Activated naive CD8-positive, alpha-beta T cell treated with anti-CD3 and anti-CD28 coated beads, Interleukin-2, amount 10 ng/mL, durations not matched to agents 7 days and 5 days (primary cell): ENCODE results near the gene NRSN1. TPM values are rescaled to one million over a fixed set of nuclear protein-coding genes. Genes with fewer than 3 reads are reported as not detected.
"Not testable (repeated sequence)": the region's sequence is repeated elsewhere in the genome, so short reads cannot be mapped to it uniquely, and the experiment has no call there.

Experiments used
- ATAC-seq: fragments of 150-1000 bp; cut with Tn5 transposase; one replicate; pipeline ENCODE4 v1.10.0; 2021; ENCODE audit warnings: low read depth, moderate library complexity
- POLR2A ChIA-PET: fragments of 350-600 bp; sonication (Branson Sonifier 250); formaldehyde crosslinking; loops from one replicate; lab custom pipeline; 2021; ENCODE audit warnings: antibody characterized with exemption; lab: Charles Lee
- DNase-seq: peaks from one replicate; pipeline ENCODE4 v3.0.0; 2021
- H3K27ac Mint-ChIP-seq: one replicate; pipeline ENCODE4 v1.8.0; 2022; ENCODE audit warnings: mild to moderate bottlenecking, mixed read lengths
- H3K27me3 Mint-ChIP-seq: one replicate; pipeline ENCODE4 v1.8.0; 2022; ENCODE audit warnings: mild to moderate bottlenecking, moderate library complexity, mixed read lengths
- H3K36me3 Mint-ChIP-seq: one replicate; pipeline ENCODE4 v1.8.0; 2021; ENCODE audit warnings: mild to moderate bottlenecking, mixed read lengths
- H3K4me1 Mint-ChIP-seq: one replicate; pipeline ENCODE4 v1.8.0; 2021; ENCODE audit warnings: mixed read lengths
- H3K4me3 Mint-ChIP-seq: one replicate; pipeline ENCODE4 v1.8.0; 2022; ENCODE audit warnings: mild to moderate bottlenecking, moderate library complexity, mixed read lengths
- H3K9me3 Mint-ChIP-seq: one replicate; pipeline ENCODE4 v1.8.0; 2021; ENCODE audit warnings: mixed read lengths
- total RNA-seq, 2 experiments: library from RNA; stranded (reverse); gene quantifications; one replicate each; pipeline ENCODE4 v1.2.3, GENCODE V29; 2021

NRSN1 gene
- total RNA-seq, 2 experiments from 2014 or later: not detected

- POLR2A ChIA-PET: no interaction called here
- Mint-ChIP-seq H3K9me3 (no peaks in the 10 kb centered on the region), H3K27me3 (no peaks in the 10 kb centered on the region), H3K36me3 (no peaks in the 10 kb centered on the region), H3K4me3 (no peak overlapping the region), H3K4me1 (no peaks in the 10 kb centered on the region), H3K27ac (no peak overlapping the region)
- ATAC-seq (no peak), DNase-seq (no peak)
Observed at GRCh38 chr6:24110417-24110816, 15.6 kb upstream of the NRSN1 start.

GRCh38 chr6:24113891-24114290 lies 12.1 kb upstream of the NRSN1 start:
- Mint-ChIP-seq H3K27ac (no peak overlapping the region), H3K4me3 (no peak overlapping the region), H3K27me3 (no peaks in the 10 kb centered on the region), H3K9me3 (no peaks in the 10 kb centered on the region), H3K4me1 (no peaks in the 10 kb centered on the region), H3K36me3 (no peaks in the 10 kb centered on the region)
- no peak for DNase-seq
- ATAC-seq: no peak
- POLR2A ChIA-PET: no interaction called here

GRCh38 chr6:24117021-24117420 lies 9.0 kb upstream of the NRSN1 start:
- H3K4me3 Mint-ChIP-seq: no peak overlapping the region
- H3K27me3 Mint-ChIP-seq: no peaks in the 10 kb centered on the region
- H3K4me1 Mint-ChIP-seq: no peaks in the 10 kb centered on the region
- POLR2A ChIA-PET: no interaction called here
- ATAC-seq: no peak
- no peak overlapping the region for H3K27ac Mint-ChIP-seq
- DNase-seq: no peak
- H3K36me3 Mint-ChIP-seq: no peaks in the 10 kb centered on the region
- H3K9me3 Mint-ChIP-seq: no peaks in the 10 kb centered on the region

GRCh38 chr6:24122139-24122538 lies 3.9 kb upstream of the NRSN1 start:
- H3K9me3 Mint-ChIP-seq: no peaks in the 10 kb centered on the region
- H3K4me3 Mint-ChIP-seq: no peak overlapping the region
- no peak for DNase-seq
- H3K27ac Mint-ChIP-seq: no peak overlapping the region
- H3K36me3 Mint-ChIP-seq: no peaks in the 10 kb centered on the region
- ATAC-seq: no peak
- H3K4me1 Mint-ChIP-seq: peaks cover 2% of the 10 kb centered on the region
- H3K27me3 Mint-ChIP-seq: peaks cover 10% of the 10 kb centered on the region
- POLR2A ChIA-PET: no interaction called here

- Mint-ChIP-seq H3K36me3 (no peaks in the 10 kb centered on the region), H3K9me3 (no peaks in the 10 kb centered on the region), H3K27me3 (peaks cover 12% of the 10 kb centered on the region), H3K4me3 (no peak overlapping the region), H3K4me1 (peaks cover 2% of the 10 kb centered on the region), H3K27ac (no peak overlapping the region)
- ATAC-seq (no peak), DNase-seq (no peak)
- POLR2A ChIA-PET: no interaction called here
Observed at GRCh38 chr6:24126586-24127192, 674 bp downstream of the NRSN1 start.

- no peak for ATAC-seq
- Mint-ChIP-seq H3K36me3 (no peaks in the 10 kb centered on the region), H3K27me3 (peaks cover 12% of the 10 kb centered on the region), H3K9me3 (no peaks in the 10 kb centered on the region), H3K4me1 (peaks cover 2% of the 10 kb centered on the region), H3K27ac (no peak overlapping the region), H3K4me3 (no peak overlapping the region)
- DNase-seq: no peak
- POLR2A ChIA-PET: no interaction called here
Observed at GRCh38 chr6:24127316-24127715, 1.3 kb downstream of the NRSN1 start.

- Mint-ChIP-seq H3K4me3 (no peak overlapping the region), H3K36me3 (no peaks in the 10 kb centered on the region), H3K27ac (no peak overlapping the region), H3K4me1 (no peaks in the 10 kb centered on the region), H3K9me3 (no peaks in the 10 kb centered on the region), H3K27me3 (peaks cover 5% of the 10 kb centered on the region)
- POLR2A ChIA-PET: no interaction called here
- DNase-seq (no peak), ATAC-seq (no peak)
Observed at GRCh38 chr6:24131751-24132150, 5.7 kb downstream of the NRSN1 start.

- no peak for ATAC-seq
- H3K9me3 Mint-ChIP-seq: no peaks in the 10 kb centered on the region
- no peak for DNase-seq
- POLR2A ChIA-PET: no interaction called here
- no peak overlapping the region for H3K4me3 Mint-ChIP-seq
- H3K27me3 Mint-ChIP-seq: no peaks in the 10 kb centered on the region
- H3K36me3 Mint-ChIP-seq: no peaks in the 10 kb centered on the region
- H3K27ac Mint-ChIP-seq: no peak overlapping the region
- H3K4me1 Mint-ChIP-seq: no peaks in the 10 kb centered on the region
Observed at GRCh38 chr6:24139080-24139479, 13.1 kb downstream of the NRSN1 start.

- POLR2A ChIA-PET: no interaction called here
- Mint-ChIP-seq H3K36me3 (no peaks in the 10 kb centered on the region), H3K9me3 (no peaks in the 10 kb centered on the region), H3K4me3 (no peak overlapping the region), H3K27me3 (no peaks in the 10 kb centered on the region), H3K4me1 (no peaks in the 10 kb centered on the region), H3K27ac (no peak overlapping the region)
- ATAC-seq (no peak), DNase-seq (no peak)
Observed at GRCh38 chr6:24139639-24140038, 13.6 kb downstream of the NRSN1 start.

- ATAC-seq (no peak), DNase-seq (no peak)
- POLR2A ChIA-PET: no interaction called here
- H3K27ac Mint-ChIP-seq: no peak overlapping the region
- no peaks in the 10 kb centered on the region for H3K9me3 Mint-ChIP-seq
- no peaks in the 10 kb centered on the region for H3K4me1 Mint-ChIP-seq
- no peak overlapping the region for H3K4me3 Mint-ChIP-seq
- H3K27me3 Mint-ChIP-seq: no peaks in the 10 kb centered on the region
- H3K36me3 Mint-ChIP-seq: no peaks in the 10 kb centered on the region
Observed at GRCh38 chr6:24140591-24140990, 14.6 kb downstream of the NRSN1 start.

GRCh38 chr6:24142733-24143132 lies 16.7 kb downstream of the NRSN1 start:
- DNase-seq, H3K4me1 Mint-ChIP-seq, ATAC-seq, POLR2A ChIA-PET, H3K4me3 Mint-ChIP-seq, H3K36me3 Mint-ChIP-seq, H3K27ac Mint-ChIP-seq, H3K9me3 Mint-ChIP-seq, H3K27me3 Mint-ChIP-seq: not testable (repeated sequence)

- ATAC-seq: no peak
- POLR2A ChIA-PET: no interaction called here
- no peaks in the 10 kb centered on the region for H3K27me3 Mint-ChIP-seq
- H3K27ac Mint-ChIP-seq: no peak overlapping the region
- H3K36me3 Mint-ChIP-seq: no peaks in the 10 kb centered on the region
- H3K9me3 Mint-ChIP-seq: no peaks in the 10 kb centered on the region
- DNase-seq: no peak
- H3K4me3 Mint-ChIP-seq: no peak overlapping the region
- no peaks in the 10 kb centered on the region for H3K4me1 Mint-ChIP-seq
Observed at GRCh38 chr6:24145690-24146131, 19.7 kb downstream of the NRSN1 start.

GRCh38 chr6:24146871-24147270 lies 20.9 kb downstream of the NRSN1 start:
- H3K36me3 Mint-ChIP-seq: no peaks in the 10 kb centered on the region
- POLR2A ChIA-PET: no interaction called here
- no peak overlapping the region for H3K27ac Mint-ChIP-seq
- H3K4me1 Mint-ChIP-seq: no peaks in the 10 kb centered on the region
- H3K27me3 Mint-ChIP-seq: no peaks in the 10 kb centered on the region
- no peaks in the 10 kb centered on the region for H3K9me3 Mint-ChIP-seq
- no peak for DNase-seq
- no peak for ATAC-seq
- no peak overlapping the region for H3K4me3 Mint-ChIP-seq

- Mint-ChIP-seq H3K4me1 (no peaks in the 10 kb centered on the region), H3K27ac (no peak overlapping the region), H3K4me3 (no peak overlapping the region), H3K36me3 (no peaks in the 10 kb centered on the region), H3K9me3 (no peaks in the 10 kb centered on the region), H3K27me3 (no peaks in the 10 kb centered on the region)
- ATAC-seq: no peak
- no peak for DNase-seq
- POLR2A ChIA-PET: no interaction called here
Observed at GRCh38 chr6:24147511-24148153, 21.6 kb downstream of the NRSN1 start.
